IMR-90 (cell line): ENCODE data around the gene FXYD6. TPM values are rescaled to one million over a fixed set of nuclear protein-coding genes. Genes with fewer than 3 reads are reported as not detected.

Experiments
- ATAC-seq: fragments of 200-7000 bp; cut with Tn5 transposase; 2 replicates; pipeline ENCODE4 v1.9.1; 2020; ENCODE audit warnings: low read depth, mild to moderate bottlenecking, moderate library complexity
- BruUV-seq: library from RNA; stranded (reverse); fragments of 400-500 nt; replicated peaks from 2 replicates; lab custom pipeline; 2021; lab: Mats Ljungman, UMichigan
- CTCF ChIA-PET: fragments of 300-600 bp; formaldehyde crosslinking; extraction: SDS; loops from one replicate; lab custom pipeline; 2021; ENCODE audit warnings: antibody characterized with exemption; lab: Yijun Ruan, JAX
- POLR2A ChIA-PET: fragments of 300-600 bp; sonication (Branson Sonifier 250); formaldehyde crosslinking; loops from one replicate; lab custom pipeline; 2022; ENCODE audit warnings: antibody characterized with exemption; ENCODE audit not compliant: unreplicated experiment; lab: Charles Lee
- DNase-seq: peaks from one replicate; pipeline ENCODE4 v3.0.0; 2013
- H2AFZ ChIP-seq: replicated peaks from 2 replicates; pipeline ENCODE3; 2013; ENCODE audit warnings: low read length, mild to moderate bottlenecking; ENCODE audit not compliant: poor library complexity
- H2AK5ac ChIP-seq: 2 replicates; pipeline ENCODE4 v1.6.1; 2013; ENCODE audit warnings: low read depth, low read length, inconsistent platforms
- H2AK9ac ChIP-seq: replicated peaks from 2 replicates; pipeline ENCODE3; 2013; ENCODE audit warnings: mild to moderate bottlenecking, low read depth, low read length, moderate library complexity; ENCODE audit not compliant: poor library complexity
- H2BK120ac ChIP-seq: 2 replicates; pipeline ENCODE4 v1.6.1; 2013; ENCODE audit warnings: low read depth, low read length, inconsistent platforms
- H2BK15ac ChIP-seq: 3 replicates; pipeline ENCODE4 v1.6.1; 2013; ENCODE audit warnings: low read depth, low read length, inconsistent platforms
- H2BK20ac ChIP-seq: 2 replicates; pipeline ENCODE4 v1.6.1; 2013; ENCODE audit warnings: low read depth, mild to moderate bottlenecking, inconsistent platforms, low read length, moderate library complexity
- H2BK5ac ChIP-seq: 2 replicates; pipeline ENCODE4 v1.6.1; 2013; ENCODE audit warnings: mild to moderate bottlenecking, low read depth, low read length, inconsistent platforms; ENCODE audit not compliant: poor library complexity, severe bottlenecking
- H3K14ac ChIP-seq: replicated peaks from 2 replicates; pipeline ENCODE4 v1.6.1; 2013; ENCODE audit warnings: low read depth, low read length, inconsistent platforms
- H3K18ac ChIP-seq: 2 replicates; pipeline ENCODE4 v1.6.1; 2013; ENCODE audit warnings: low read depth, low read length, control low read depth
- H3K23ac ChIP-seq: 2 replicates; pipeline ENCODE4 v1.6.1; 2013; ENCODE audit warnings: low read depth, low read length, inconsistent platforms
- H3K27ac ChIP-seq: 2 replicates; pipeline ENCODE4 v1.5.1; 2013; ENCODE audit warnings: mild to moderate bottlenecking, control low read depth, low read length; ENCODE audit not compliant: insufficient read depth
- H3K27me3 ChIP-seq: 2 replicates; pipeline ENCODE4 v1.6.1; 2013; ENCODE audit warnings: low read length; ENCODE audit not compliant: control insufficient read depth, insufficient read depth
- H3K36me3 ChIP-seq: 2 replicates; pipeline ENCODE4 v1.6.1; 2013; ENCODE audit warnings: low read length, mixed read lengths; ENCODE audit not compliant: control insufficient read depth, insufficient read depth
- H3K4ac ChIP-seq: 2 replicates; pipeline ENCODE4 v1.6.1; 2013; ENCODE audit warnings: low read depth, low read length, inconsistent platforms
- H3K4me1 ChIP-seq: 2 replicates; pipeline ENCODE4 v1.6.1; 2013; ENCODE audit warnings: low read length, mixed read lengths; ENCODE audit not compliant: control insufficient read depth, insufficient read depth
- H3K4me2 ChIP-seq: 2 replicates; pipeline ENCODE4 v1.6.1; 2013; ENCODE audit warnings: low read depth, mild to moderate bottlenecking, control low read depth, low read length, moderate library complexity
- H3K4me3 ChIP-seq: 2 replicates; pipeline ENCODE4 v1.5.1; 2013; ENCODE audit warnings: low read depth, mild to moderate bottlenecking, control low read depth, low read length, moderate library complexity; ENCODE audit not compliant: insufficient read depth
- H3K56ac ChIP-seq: 2 replicates; pipeline ENCODE4 v1.6.1; 2013; ENCODE audit warnings: low read length, inconsistent platforms; ENCODE audit not compliant: insufficient read depth; ENCODE audit errors: extremely low read depth
- H3K79me1 ChIP-seq, 2 experiments: 2 replicates each; pipeline ENCODE4 v1.6.1; 2013; ENCODE audit warnings: low read length in 2 of 2, inconsistent platforms in 1 of 2, low read depth in 1 of 2
- H3K9ac ChIP-seq: 2 replicates; pipeline ENCODE4 v1.6.1; 2013; ENCODE audit warnings: low read depth, low read length, control low read depth
- H3K9me1 ChIP-seq: 2 replicates; pipeline ENCODE4 v1.6.1; 2013; ENCODE audit warnings: low read length, inconsistent platforms; ENCODE audit not compliant: insufficient read depth
- H3K9me3 ChIP-seq: 2 replicates; pipeline ENCODE4 v1.6.1; 2013; ENCODE audit warnings: low read length; ENCODE audit not compliant: control insufficient read depth, insufficient read depth
- H4K20me1 ChIP-seq: 2 replicates; pipeline ENCODE4 v1.6.1; 2013; ENCODE audit warnings: low read length, inconsistent platforms; ENCODE audit not compliant: insufficient read depth
- H4K5ac ChIP-seq: 2 replicates; pipeline ENCODE4 v1.6.1; 2013; ENCODE audit warnings: mild to moderate bottlenecking, low read depth, low read length, control low read depth
- H4K8ac ChIP-seq, 2 experiments: 2 replicates each; pipeline ENCODE4 v1.6.1; 2013; ENCODE audit warnings: low read depth in 2 of 2, low read length in 2 of 2, control low read depth in 1 of 2, inconsistent platforms in 1 of 2
- H4K91ac ChIP-seq: 2 replicates; pipeline ENCODE4 v1.6.1; 2013; ENCODE audit warnings: low read depth, low read length, inconsistent platforms; ENCODE audit not compliant: insufficient read depth
- BHLHE40 ChIP-seq: fragments of 150-350 bp; IDR thresholded peaks from 2 replicates; pipeline ENCODE4 v1.6.1; 2016; ENCODE audit warnings: mild to moderate bottlenecking, low read depth, low read length
- CEBPB ChIP-seq: IDR thresholded peaks from 2 replicates; pipeline ENCODE4 v1.6.1; 2012; ENCODE audit warnings: low read depth, low read length, improper control_type of control experiment
- FOS ChIP-seq: fragments of 150-350 bp; IDR thresholded peaks from 2 replicates; pipeline ENCODE4 v1.6.1; 2016; ENCODE audit warnings: low read depth, low read length
- MAFK ChIP-seq: IDR thresholded peaks from 2 replicates; pipeline ENCODE4 v1.6.1; 2012; ENCODE audit warnings: low read depth, low read length, improper control_type of control experiment
- MAZ ChIP-seq: IDR thresholded peaks from 2 replicates; pipeline ENCODE4 v1.6.1; 2012; ENCODE audit warnings: low read depth, mild to moderate bottlenecking, low read length, improper control_type of control experiment, moderate library complexity, borderline replicate concordance
- NFE2L2 ChIP-seq: fragments of 150-350 bp; IDR thresholded peaks from 2 replicates; pipeline ENCODE4 v1.6.1; 2016; ENCODE audit warnings: low read depth, mild to moderate bottlenecking, low read length
- RCOR1 ChIP-seq: IDR thresholded peaks from 2 replicates; pipeline ENCODE4 v1.6.1; 2012; ENCODE audit warnings: mild to moderate bottlenecking, low read length, improper control_type of control experiment; ENCODE audit not compliant: insufficient replicate concordance
- RFX5 ChIP-seq: IDR thresholded peaks from 2 replicates; pipeline ENCODE4 v1.8.0; 2012; ENCODE audit warnings: low read depth, mild to moderate bottlenecking, low read length, moderate library complexity
- SMC3 ChIP-seq: fragments of 150-350 bp; IDR thresholded peaks from 2 replicates; pipeline ENCODE4 v1.6.1; 2016; ENCODE audit warnings: low read depth, mild to moderate bottlenecking, antibody characterized with exemption, low read length, moderate library complexity
- WGBS, 2 experiments: methylation state at CpG; one replicate each; pipeline versions ENCODE4 v1.1.5 to v1.1.7; 2013; ENCODE audit warnings: missing lambda C conversion rate in 2 of 2; ENCODE audit not compliant: insufficient read length in 1 of 2; ENCODE audit errors: extremely low coverage in 2 of 2; 5-methylcytosine and 5-hydroxymethylcytosine counted together
- dilution Hi-C: fragments of 300-500 bp; cut with HindIII; formaldehyde crosslinking; loops from one replicate; pipeline ENCODE4 v1.14.3; 2018; ENCODE audit warnings: low sequenced_read_pairs; ENCODE audit not compliant: unreplicated experiment
- in situ Hi-C: fragments of 300-500 bp; cut with MboI; formaldehyde crosslinking; loops from 3 replicates; pipeline ENCODE4 v1.14.3; 2019; ENCODE audit warnings: low sequenced_read_pairs, inconsistent platforms, mixed read lengths
- intact Hi-C: fragments of 100-400 bp; cut with micrococcal nuclease; formaldehyde crosslinking; loops from 2 replicates; pipeline ENCODE4 v1.10.0; 2022
- polyA plus RNA-seq, 3 experiments: library from polyadenylated mRNA; depleted of rRNA; stranded (reverse); fragments of >200 nt; gene quantifications; 2 replicates each; pipeline ENCODE4 v1.2.3, GENCODE V29; 2012; ENCODE audit warnings: low replicate concordance in 1 of 3
- total RNA-seq: library from RNA; depleted of rRNA; stranded (reverse); fragments of >200 nt; gene quantifications from 2 replicates; pipeline ENCODE4 v1.2.3, GENCODE V29; 2012
- TF ChIP-seq, protein P1 (sequence below): fragments of 150-350 bp; IDR thresholded peaks from 2 replicates; pipeline ENCODE4 v1.6.1; 2016; ENCODE audit warnings: low read depth, mild to moderate bottlenecking, low read length, moderate library complexity, borderline replicate concordance
- TF ChIP-seq, protein P2 (sequence below): conservative IDR thresholded peaks from 2 replicates; pipeline ENCODE4 v1.5.1; 2012; ENCODE audit warnings: mild to moderate bottlenecking, low read depth, low read length, improper control_type of control experiment
- TF ChIP-seq, protein P3 (sequence below): fragments of 150-350 bp; IDR thresholded peaks from 2 replicates; pipeline ENCODE4 v1.6.1; 2017; ENCODE audit warnings: mild to moderate bottlenecking, antibody characterized with exemption, low read length, low read depth

The FXYD6 gene
- total and polyA plus RNA-seq, 2 of the 4 experiments (the other 2 are of a cell fraction): 0.32 TPM; not detected in 1

DNA sequence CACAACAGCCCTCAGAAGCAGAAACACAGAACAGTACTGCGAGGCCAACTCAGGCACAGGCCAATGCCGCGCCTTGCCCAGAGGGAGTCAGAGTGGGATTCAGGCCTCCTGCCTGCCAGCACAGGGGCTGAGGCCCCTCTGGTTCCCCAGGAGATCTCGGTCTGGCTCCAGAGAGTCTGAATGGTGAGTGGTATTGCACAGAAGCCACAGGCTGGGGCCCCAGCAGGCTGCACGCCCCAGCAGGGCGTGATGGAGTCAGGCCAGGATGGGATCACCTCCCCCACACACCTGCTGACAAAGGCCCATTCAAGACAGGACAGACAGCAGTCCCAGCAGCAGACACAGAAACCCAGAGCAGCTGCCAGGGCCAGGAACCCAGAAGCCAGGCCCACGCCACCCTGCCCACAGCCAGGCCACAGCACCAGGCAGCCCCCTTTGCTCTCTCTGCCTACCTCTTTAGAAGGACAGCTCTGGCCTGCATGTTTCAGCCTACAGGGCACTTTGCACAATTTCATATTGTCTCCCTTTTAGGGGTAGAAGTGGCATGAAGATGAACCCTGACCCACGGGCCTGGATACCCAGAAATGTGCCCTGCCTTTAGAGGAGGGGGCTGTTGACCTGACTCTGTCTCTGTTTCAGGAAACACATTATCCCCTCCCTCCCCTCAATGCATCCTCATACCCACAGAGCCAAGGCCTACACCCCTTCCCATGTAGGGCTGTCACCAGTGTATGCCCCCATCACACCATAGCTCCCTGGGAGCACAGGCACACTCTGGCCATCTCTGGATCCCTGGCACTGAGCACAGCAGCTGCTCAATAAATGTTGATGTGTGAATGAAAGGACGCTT is 6.1 kb downstream of the FXYD6 start (continued):
- no peak for TF ChIP-seq MAZ

DNA sequence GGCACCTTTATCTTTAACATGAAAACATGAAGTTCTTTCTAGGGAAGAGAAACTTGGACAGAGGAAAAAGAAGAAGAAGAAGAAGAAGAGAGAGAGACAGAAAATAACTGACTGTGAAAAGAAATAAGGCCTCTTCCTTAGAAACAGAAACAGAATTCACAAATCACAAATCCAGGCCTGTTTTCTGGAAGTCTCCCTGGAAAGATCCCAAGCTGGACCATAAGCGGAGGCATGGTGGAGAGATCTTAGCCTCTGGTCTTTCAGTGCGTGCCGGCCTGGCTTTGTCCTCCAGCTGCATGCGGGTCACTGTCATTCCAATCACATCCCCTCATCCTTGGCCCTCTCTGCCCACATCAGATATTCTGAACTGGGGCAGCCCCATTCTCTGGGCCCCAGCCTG is 6.9 kb downstream of the FXYD6 start:
- Histone ChIP-seq H3K4ac (no peak overlapping the region), H3K27me3 (peaks cover 25% of the 10 kb centered on the region), H4K20me1 (no peaks in the 10 kb centered on the region), H2BK120ac (no peak overlapping the region), H2BK15ac (no peak overlapping the region), H3K36me3 (no peaks in the 10 kb centered on the region), H2AFZ (no peak overlapping the region), H3K4me3 (no peak overlapping the region), H2AK5ac (no peak overlapping the region), H4K91ac (no peak overlapping the region), H3K56ac (no peak overlapping the region), H3K23ac (no peak overlapping the region), H2BK20ac (no peak overlapping the region), H2BK5ac (no peak overlapping the region), H3K9ac (no peak overlapping the region), H3K9me3 (no peaks in the 10 kb centered on the region), H3K18ac (no peak overlapping the region), H3K79me1 (no peaks in the 10 kb centered on the region), H3K4me1 (no peaks in the 10 kb centered on the region), H3K14ac (no peak overlapping the region), H3K9me1 (no peaks in the 10 kb centered on the region), H2AK9ac (no peak overlapping the region), H4K8ac (no peak overlapping the region), H4K5ac (no peak overlapping the region), H3K27ac (no peak overlapping the region), H3K4me2 (no peak overlapping the region)
- BruUV-seq: no TSS peak
- WGBS, 2 experiments: no CpG with 5 or more reads among the region's 4 CpGs
- in situ Hi-C loops: no loop called here
- ChIA-PET POLR2A (no interaction called here), CTCF (no interaction called here)
- DNase-seq (no peak), ATAC-seq (no peak)
- intact Hi-C loops: no loop called here
- dilution Hi-C loops: no loop called here
- TF ChIP-seq BHLHE40: no peak
- TF ChIP-seq, protein P1, sequence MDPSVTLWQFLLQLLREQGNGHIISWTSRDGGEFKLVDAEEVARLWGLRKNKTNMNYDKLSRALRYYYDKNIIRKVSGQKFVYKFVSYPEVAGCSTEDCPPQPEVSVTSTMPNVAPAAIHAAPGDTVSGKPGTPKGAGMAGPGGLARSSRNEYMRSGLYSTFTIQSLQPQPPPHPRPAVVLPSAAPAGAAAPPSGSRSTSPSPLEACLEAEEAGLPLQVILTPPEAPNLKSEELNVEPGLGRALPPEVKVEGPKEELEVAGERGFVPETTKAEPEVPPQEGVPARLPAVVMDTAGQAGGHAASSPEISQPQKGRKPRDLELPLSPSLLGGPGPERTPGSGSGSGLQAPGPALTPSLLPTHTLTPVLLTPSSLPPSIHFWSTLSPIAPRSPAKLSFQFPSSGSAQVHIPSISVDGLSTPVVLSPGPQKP: no peak
- TF ChIP-seq RFX5: no peak
- TF ChIP-seq, protein P2, sequence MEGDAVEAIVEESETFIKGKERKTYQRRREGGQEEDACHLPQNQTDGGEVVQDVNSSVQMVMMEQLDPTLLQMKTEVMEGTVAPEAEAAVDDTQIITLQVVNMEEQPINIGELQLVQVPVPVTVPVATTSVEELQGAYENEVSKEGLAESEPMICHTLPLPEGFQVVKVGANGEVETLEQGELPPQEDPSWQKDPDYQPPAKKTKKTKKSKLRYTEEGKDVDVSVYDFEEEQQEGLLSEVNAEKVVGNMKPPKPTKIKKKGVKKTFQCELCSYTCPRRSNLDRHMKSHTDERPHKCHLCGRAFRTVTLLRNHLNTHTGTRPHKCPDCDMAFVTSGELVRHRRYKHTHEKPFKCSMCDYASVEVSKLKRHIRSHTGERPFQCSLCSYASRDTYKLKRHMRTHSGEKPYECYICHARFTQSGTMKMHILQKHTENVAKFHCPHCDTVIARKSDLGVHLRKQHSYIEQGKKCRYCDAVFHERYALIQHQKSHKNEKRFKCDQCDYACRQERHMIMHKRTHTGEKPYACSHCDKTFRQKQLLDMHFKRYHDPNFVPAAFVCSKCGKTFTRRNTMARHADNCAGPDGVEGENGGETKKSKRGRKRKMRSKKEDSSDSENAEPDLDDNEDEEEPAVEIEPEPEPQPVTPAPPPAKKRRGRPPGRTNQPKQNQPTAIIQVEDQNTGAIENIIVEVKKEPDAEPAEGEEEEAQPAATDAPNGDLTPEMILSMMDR: no peak
- TF ChIP-seq FOS: no peak
- no peak for TF ChIP-seq SMC3
- TF ChIP-seq, protein P3, sequence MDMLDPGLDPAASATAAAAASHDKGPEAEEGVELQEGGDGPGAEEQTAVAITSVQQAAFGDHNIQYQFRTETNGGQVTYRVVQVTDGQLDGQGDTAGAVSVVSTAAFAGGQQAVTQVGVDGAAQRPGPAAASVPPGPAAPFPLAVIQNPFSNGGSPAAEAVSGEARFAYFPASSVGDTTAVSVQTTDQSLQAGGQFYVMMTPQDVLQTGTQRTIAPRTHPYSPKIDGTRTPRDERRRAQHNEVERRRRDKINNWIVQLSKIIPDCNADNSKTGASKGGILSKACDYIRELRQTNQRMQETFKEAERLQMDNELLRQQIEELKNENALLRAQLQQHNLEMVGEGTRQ: no peak
- no peak for TF ChIP-seq MAZ
- TF ChIP-seq RCOR1: no peak
- TF ChIP-seq NFE2L2: no peak
- no peak for TF ChIP-seq MAFK
- TF ChIP-seq CEBPB: no peak
